Adipocyte (in vitro differentiated cells): ENCODE data around the gene DNAH17.

Experiments used
- DNase-seq: peaks from one replicate; pipeline ENCODE4 v3.0.0-alpha.2; 2015; ENCODE audit warnings: low read depth
- H3K27me3 ChIP-seq: replicated peaks from 2 replicates; pipeline ENCODE4 v1.7.0; 2013; ENCODE audit warnings: mild to moderate bottlenecking, low read length, moderate library complexity; ENCODE audit not compliant: control insufficient read depth, insufficient read depth
- H3K36me3 ChIP-seq: 2 replicates; pipeline ENCODE4 v1.7.0; 2013; ENCODE audit warnings: low read length, mild to moderate bottlenecking, moderate library complexity; ENCODE audit not compliant: control insufficient read depth, insufficient read depth, severe bottlenecking
- H3K4me1 ChIP-seq: 2 replicates; pipeline ENCODE4 v1.7.0; 2013; ENCODE audit warnings: mild to moderate bottlenecking, low read length, moderate library complexity; ENCODE audit not compliant: control insufficient read depth, insufficient read depth
- H3K4me3 ChIP-seq: 2 replicates; pipeline ENCODE4 v1.7.0; 2013; ENCODE audit warnings: mild to moderate bottlenecking, low read length, moderate library complexity
- H3K9ac ChIP-seq: 2 replicates; pipeline ENCODE4 v1.7.0; 2013; ENCODE audit warnings: mild to moderate bottlenecking, low read length, moderate library complexity
- H3K9me3 ChIP-seq: 2 replicates; pipeline ENCODE4 v1.7.0; 2013; ENCODE audit warnings: mild to moderate bottlenecking, low read length, moderate library complexity; ENCODE audit not compliant: control insufficient read depth

Gene DNAH17

DNA sequence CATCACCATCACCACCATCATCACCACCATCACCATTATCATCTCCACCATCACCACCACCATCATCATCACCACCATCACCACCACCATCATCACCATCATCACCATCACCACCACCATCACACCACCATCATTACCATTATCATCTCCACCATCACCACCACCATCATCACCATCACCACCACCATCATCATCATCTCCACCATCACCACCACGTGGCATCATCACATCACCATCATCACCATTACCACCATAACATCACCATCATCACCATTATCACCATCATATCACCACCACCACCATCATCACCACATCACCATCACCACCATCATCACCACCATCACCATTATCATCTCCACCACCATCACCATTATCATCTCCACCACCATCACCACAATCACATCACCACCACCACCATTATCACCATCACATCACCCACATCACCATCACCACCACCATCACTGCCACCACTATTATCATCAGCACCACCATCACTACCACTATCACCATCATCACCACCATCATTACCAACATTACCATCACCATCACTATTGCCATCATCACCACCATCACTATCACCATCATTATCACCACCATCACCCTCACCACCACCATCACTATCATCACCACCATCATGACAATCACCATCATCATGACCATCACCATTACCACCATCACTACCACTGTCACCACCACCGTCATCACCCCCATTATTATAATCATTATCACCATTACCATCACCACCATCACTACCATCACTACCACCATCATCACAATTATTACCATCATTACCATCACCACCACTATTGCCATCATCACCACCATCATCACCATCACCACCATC lies 99.1 kb downstream of the DNAH17 start:
- Histone ChIP-seq H3K9me3 (no peaks in the 10 kb centered on the region), H3K36me3 (no peaks in the 10 kb centered on the region), H3K9ac (no peak overlapping the region), H3K27me3 (peaks cover 32% of the 10 kb centered on the region), H3K4me3 (no peak overlapping the region), H3K4me1 (no peaks in the 10 kb centered on the region)
- no peak for DNase-seq

DNA sequence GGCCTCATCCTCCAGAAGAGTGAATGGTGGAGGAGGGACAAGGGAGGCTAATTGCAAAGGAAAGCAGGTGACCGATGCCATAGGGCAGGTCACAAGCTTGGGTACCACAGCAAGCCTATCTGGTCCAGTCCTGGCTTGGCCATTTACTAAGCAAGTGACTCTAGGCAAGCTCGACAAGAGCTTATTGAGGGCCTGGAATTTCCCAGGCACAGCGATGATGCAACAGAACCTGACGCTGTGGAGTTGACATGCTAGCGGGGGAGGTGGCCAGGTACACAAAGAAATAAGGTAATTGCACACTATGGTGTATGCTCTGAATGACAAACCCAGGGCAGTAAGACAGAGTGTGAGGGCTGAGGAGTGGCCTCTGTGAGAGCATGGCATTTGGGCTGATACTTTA lies 100.2 kb downstream of the DNAH17 start:
- H3K4me3 ChIP-seq, result no peak overlapping the region
- H3K9me3 ChIP-seq, result no peaks in the 10 kb centered on the region
- H3K4me1 ChIP-seq, result no peaks in the 10 kb centered on the region
- H3K9ac ChIP-seq, result no peak overlapping the region
- H3K36me3 ChIP-seq, result no peaks in the 10 kb centered on the region
- H3K27me3 ChIP-seq, result peaks cover 31% of the 10 kb centered on the region
- DNase-seq, result no peak

DNA sequence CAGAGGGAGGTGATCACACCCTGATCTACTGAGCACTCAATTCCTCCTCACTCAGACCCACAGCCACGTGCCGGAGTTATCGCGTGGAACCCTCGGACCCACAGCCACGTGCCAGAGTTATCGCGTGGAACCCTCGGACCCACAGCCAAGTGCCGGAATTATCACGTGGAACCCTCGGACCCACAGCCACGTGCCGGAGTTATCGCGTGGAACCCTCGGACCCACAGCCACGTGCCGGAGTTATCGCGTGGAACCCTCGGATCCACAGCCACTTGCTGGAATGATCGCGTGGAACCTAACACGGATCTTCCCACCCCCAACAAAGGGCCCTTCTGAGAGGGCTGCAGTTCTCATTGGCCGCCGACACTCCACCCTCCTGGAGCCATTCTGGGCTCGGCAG lies 101.0 kb downstream of the DNAH17 start:
- no peak for DNase-seq
- Histone ChIP-seq H3K9me3 (no peaks in the 10 kb centered on the region), H3K27me3 (peaks cover 31% of the 10 kb centered on the region), H3K9ac (no peak overlapping the region), H3K36me3 (no peaks in the 10 kb centered on the region), H3K4me3 (no peak overlapping the region), H3K4me1 (no peaks in the 10 kb centered on the region)

DNA sequence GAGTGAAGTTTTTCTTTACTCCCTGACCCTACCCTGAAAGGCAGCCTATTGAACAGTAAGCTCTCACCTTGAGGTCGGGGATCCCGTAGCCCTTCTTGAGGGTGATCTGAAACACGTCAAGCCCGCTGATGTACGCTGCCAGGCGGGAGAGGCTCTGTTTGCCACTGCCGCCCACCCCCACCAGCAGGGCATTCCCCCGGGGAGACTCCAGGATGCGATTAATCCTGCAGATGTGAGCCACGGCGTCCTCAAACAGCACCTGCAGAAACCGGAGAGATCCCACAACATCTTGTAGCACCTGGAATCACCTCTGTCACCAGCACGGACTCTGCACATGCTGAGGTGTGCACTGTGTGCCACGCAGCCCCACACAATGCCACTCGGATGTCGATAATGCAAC lies 102.0 kb downstream of the DNAH17 start:
- Histone ChIP-seq H3K36me3 (no peaks in the 10 kb centered on the region), H3K4me3 (no peak overlapping the region), H3K27me3 (peaks cover 31% of the 10 kb centered on the region), H3K4me1 (no peaks in the 10 kb centered on the region), H3K9ac (no peak overlapping the region), H3K9me3 (no peaks in the 10 kb centered on the region)
- no peak for DNase-seq

DNA sequence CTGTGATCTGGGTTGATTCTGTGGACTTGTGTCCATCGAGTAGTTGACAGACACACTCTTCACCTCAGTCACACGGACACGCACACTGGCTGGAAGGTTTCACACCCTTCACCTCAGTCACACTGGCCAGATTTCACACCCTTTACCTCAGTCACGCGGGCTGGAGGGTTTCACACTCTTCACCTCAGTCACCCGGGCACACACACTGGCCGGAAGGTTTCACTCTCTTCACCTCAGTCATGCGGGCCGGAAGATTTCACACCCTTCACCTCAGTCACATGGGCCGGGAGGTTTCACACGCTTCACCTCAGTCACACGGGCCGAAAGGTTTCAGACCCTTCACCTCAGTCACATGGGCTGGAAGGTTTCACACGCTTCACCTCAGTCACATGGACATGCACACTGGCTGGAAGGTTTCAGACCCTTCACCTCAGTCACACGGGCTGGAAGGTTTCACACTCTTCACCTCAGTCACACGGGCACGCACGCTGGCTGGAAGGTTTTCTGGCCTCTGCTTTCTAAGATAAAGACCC lies 102.5 kb downstream of the DNAH17 start:
- Histone ChIP-seq H3K4me1 (no peaks in the 10 kb centered on the region), H3K9me3 (peaks cover under 1% of the 10 kb centered on the region), H3K27me3 (peaks cover 31% of the 10 kb centered on the region), H3K4me3 (no peak overlapping the region), H3K9ac (no peak overlapping the region), H3K36me3 (no peaks in the 10 kb centered on the region)
- no peak for DNase-seq

DNA sequence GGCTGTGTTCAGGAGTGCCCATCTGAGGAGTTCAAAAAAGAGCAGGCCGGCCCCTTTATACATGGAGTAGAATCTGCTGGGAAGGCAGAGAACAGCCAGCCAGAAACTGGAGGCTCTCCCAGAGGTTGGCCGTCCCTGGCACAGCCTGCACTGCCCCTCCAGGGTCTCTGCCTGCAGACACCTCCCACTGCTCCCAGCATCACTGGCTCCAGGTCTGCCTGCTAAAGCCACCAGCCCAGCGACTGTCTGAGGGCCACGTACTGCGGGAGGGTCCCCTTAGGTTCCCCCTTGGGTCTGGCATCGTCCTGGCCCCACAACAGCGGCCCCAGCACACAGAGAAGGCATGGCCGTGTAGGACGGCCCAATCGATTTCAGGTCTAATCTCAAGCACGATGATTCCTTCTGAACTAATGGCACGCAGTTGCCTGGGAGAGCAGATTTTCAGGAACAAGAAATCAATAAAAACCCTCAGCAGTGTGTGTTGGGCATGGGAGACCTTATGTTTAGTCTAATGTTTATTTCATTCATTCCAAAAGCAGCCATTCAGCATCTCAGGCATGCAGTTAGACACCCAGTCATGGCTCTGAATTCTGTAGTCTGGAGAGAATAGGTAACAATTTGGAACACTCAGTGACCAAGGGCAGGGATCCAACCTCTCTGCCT lies 103.1 kb downstream of the DNAH17 start:
- peak; percentile 3 for DNase-seq
- no peak overlapping the region for H3K9ac ChIP-seq
- H3K4me1 ChIP-seq, result no peaks in the 10 kb centered on the region
- no peaks in the 10 kb centered on the region for H3K36me3 ChIP-seq
- peaks cover 5% of the 10 kb centered on the region for H3K9me3 ChIP-seq
- H3K27me3 ChIP-seq, result peaks cover 31% of the 10 kb centered on the region
- H3K4me3 ChIP-seq, result no peak overlapping the region

GRCh38 chr17:78472035-78472905 lies 104.9 kb downstream of the DNAH17 start:
- no peak overlapping the region for H3K9ac ChIP-seq
- H3K4me1 ChIP-seq, result no peaks in the 10 kb centered on the region
- no peak overlapping the region for H3K4me3 ChIP-seq
- DNase-seq, result no peak
- H3K27me3 ChIP-seq, result peaks cover 35% of the 10 kb centered on the region
- H3K36me3 ChIP-seq, result no peaks in the 10 kb centered on the region
- H3K9me3 ChIP-seq, result peaks cover 5% of the 10 kb centered on the region

GRCh38 chr17:78471635-78472034 lies 105.6 kb downstream of the DNAH17 start:
- DNase-seq, result no peak
- Histone ChIP-seq H3K4me1 (no peaks in the 10 kb centered on the region), H3K9me3 (peaks cover 5% of the 10 kb centered on the region), H3K36me3 (no peaks in the 10 kb centered on the region), H3K4me3 (no peak overlapping the region), H3K27me3 (peaks cover 35% of the 10 kb centered on the region), H3K9ac (no peak overlapping the region)

GRCh38 chr17:78469443-78469842 lies 107.8 kb downstream of the DNAH17 start:
- Histone ChIP-seq H3K9me3 (peaks cover 5% of the 10 kb centered on the region), H3K4me1 (no peaks in the 10 kb centered on the region), H3K4me3 (no peak overlapping the region), H3K36me3 (no peaks in the 10 kb centered on the region), H3K27me3 (peaks cover 18% of the 10 kb centered on the region), H3K9ac (no peak overlapping the region)
- DNase-seq, result no peak

GRCh38 chr17:78468366-78468765 lies 108.8 kb downstream of the DNAH17 start:
- Histone ChIP-seq H3K9ac (no peak overlapping the region), H3K36me3 (no peaks in the 10 kb centered on the region)
- no peak for DNase-seq

More at GRCh38 chr17:78468366-78468765, 108.8 kb downstream of the DNAH17 start:
- peaks cover 5% of the 10 kb centered on the region for H3K9me3 ChIP-seq
- H3K4me1 ChIP-seq, result no peaks in the 10 kb centered on the region
- H3K4me3 ChIP-seq, result no peak overlapping the region
- H3K27me3 ChIP-seq, result peaks cover 8% of the 10 kb centered on the region
